ENCODE data around the gene ELFN1. TPM values are rescaled to one million over a fixed set of nuclear protein-coding genes. Genes with fewer than 3 reads are reported as not detected.

Gene ELFN1
- polyA plus RNA-seq, 1 donor (not counting 4 experiments of a cell fraction or from before 2014, with no cell fraction given) = 0.03 TPM

- no peak for FAIRE-seq
- H3K9me3 ChIP-seq (ENCODE audit: control insufficient read depth, low read depth, low read length) = no peaks in the 10 kb centered on the region
- H3K27me3 ChIP-seq (ENCODE audit: control insufficient read depth, extremely low read depth, insufficient read depth, low read length) = peaks cover 22% of the 10 kb centered on the region
- H3K9ac ChIP-seq (ENCODE audit: control insufficient read depth, extremely low read depth, insufficient read depth, low read length) = no peak overlapping the region
- no peaks in the 10 kb centered on the region for H3K36me3 ChIP-seq (ENCODE audit: control insufficient read depth in 2 of 2, extremely low read depth in 1 of 2, insufficient read depth in 2 of 2, low read length in 2 of 2)
- DNase-seq (ENCODE audit: low read depth, low spot score) = no peak
- H2AFZ ChIP-seq (ENCODE audit: control insufficient read depth, low read length) = no peak overlapping the region
- no peak for TF ChIP-seq EZH2 (IDR thresholded peaks at IDR 0.05; ENCODE audit: low read length)
- TF ChIP-seq CTCF (optimal IDR thresholded peaks at IDR 0.05 in 1 of 3, IDR thresholded peaks at IDR 0.05 in 1 of 3, conservative IDR thresholded peaks at IDR 0.05 in 1 of 3; ENCODE audit: extremely low read depth in 1 of 3, insufficient read depth in 2 of 3, low read length in 3 of 3) = no peak
- no peak overlapping the region for H3K27ac ChIP-seq (ENCODE audit: control insufficient read depth, insufficient read depth, low read length)
- H3K4me1 ChIP-seq (ENCODE audit: control insufficient read depth, extremely low read depth, insufficient read depth, low read length) = no peaks in the 10 kb centered on the region
- H4K20me1 ChIP-seq (ENCODE audit: control insufficient read depth, extremely low read depth, insufficient read depth, low read length) = no peaks in the 10 kb centered on the region
- no peak overlapping the region for H3K4me2 ChIP-seq (ENCODE audit: control insufficient read depth, extremely low read depth, insufficient read depth, low read depth, low read length)
- dilution Hi-C loops (cut with MboI; ENCODE audit: extremely low pct_ligation_motif_present, low sequenced_read_pairs) = no loop called here
- no peak overlapping the region for H3K4me3 ChIP-seq (ENCODE audit: control insufficient read depth in 2 of 3, extremely low read depth in 1 of 3, insufficient read depth in 2 of 3, low read depth in 1 of 3, low read length in 3 of 3)
- no peaks in the 10 kb centered on the region for H3K79me2 ChIP-seq (ENCODE audit: control insufficient read depth, insufficient read depth, low read length)
- no peaks in the 10 kb centered on the region for H3K9me1 ChIP-seq (ENCODE audit: control insufficient read depth, extremely low read depth, insufficient read depth, low read length)
Observed at GRCh38 chr7:1693991-1694524, 24.0 kb downstream of the ELFN1 start.

GRCh38 chr7:1694611-1695511 is 24.8 kb downstream of the ELFN1 start:
- Histone ChIP-seq H3K9me1 (ENCODE audit: control insufficient read depth, extremely low read depth, insufficient read depth, low read length) (no peaks in the 10 kb centered on the region), H3K27ac (ENCODE audit: control insufficient read depth, insufficient read depth, low read length) (no peak overlapping the region), H3K4me3 (ENCODE audit: control insufficient read depth in 2 of 3, extremely low read depth in 1 of 3, insufficient read depth in 2 of 3, low read depth in 1 of 3, low read length in 3 of 3) (no peak overlapping the region), H3K4me2 (ENCODE audit: control insufficient read depth, extremely low read depth, insufficient read depth, low read depth, low read length) (no peak overlapping the region), H3K27me3 (ENCODE audit: control insufficient read depth, extremely low read depth, insufficient read depth, low read length) (peaks cover 19% of the 10 kb centered on the region), H2AFZ (ENCODE audit: control insufficient read depth, low read length) (no peak overlapping the region), H3K79me2 (ENCODE audit: control insufficient read depth, insufficient read depth, low read length) (no peaks in the 10 kb centered on the region), H3K9me3 (ENCODE audit: control insufficient read depth, low read depth, low read length) (no peaks in the 10 kb centered on the region), H4K20me1 (ENCODE audit: control insufficient read depth, extremely low read depth, insufficient read depth, low read length) (no peaks in the 10 kb centered on the region), H3K4me1 (ENCODE audit: control insufficient read depth, extremely low read depth, insufficient read depth, low read length) (no peaks in the 10 kb centered on the region), H3K36me3 (ENCODE audit: control insufficient read depth in 2 of 2, extremely low read depth in 1 of 2, insufficient read depth in 2 of 2, low read length in 2 of 2) (no peaks in the 10 kb centered on the region), H3K9ac (ENCODE audit: control insufficient read depth, extremely low read depth, insufficient read depth, low read length) (no peak overlapping the region)
- no peak for TF ChIP-seq EZH2 (IDR thresholded peaks at IDR 0.05; ENCODE audit: low read length)
- no peak for FAIRE-seq
- DNase-seq (ENCODE audit: low read depth, low spot score) = no peak
- dilution Hi-C loops (cut with MboI; ENCODE audit: extremely low pct_ligation_motif_present, low sequenced_read_pairs) = no loop called here

All from keratinocyte (primary cell).